Fibroblast of skin of scalp (primary cell): ENCODE data around the gene ZNF688.
A peak's percentile ranks its signal among the peaks of the same experiment; 100 is the strongest.

ENCODE experiments used
- DNase-seq: peaks from one replicate; pipeline ENCODE4 v3.0.0-alpha.2; 2013

The ZNF688 gene

DNA sequence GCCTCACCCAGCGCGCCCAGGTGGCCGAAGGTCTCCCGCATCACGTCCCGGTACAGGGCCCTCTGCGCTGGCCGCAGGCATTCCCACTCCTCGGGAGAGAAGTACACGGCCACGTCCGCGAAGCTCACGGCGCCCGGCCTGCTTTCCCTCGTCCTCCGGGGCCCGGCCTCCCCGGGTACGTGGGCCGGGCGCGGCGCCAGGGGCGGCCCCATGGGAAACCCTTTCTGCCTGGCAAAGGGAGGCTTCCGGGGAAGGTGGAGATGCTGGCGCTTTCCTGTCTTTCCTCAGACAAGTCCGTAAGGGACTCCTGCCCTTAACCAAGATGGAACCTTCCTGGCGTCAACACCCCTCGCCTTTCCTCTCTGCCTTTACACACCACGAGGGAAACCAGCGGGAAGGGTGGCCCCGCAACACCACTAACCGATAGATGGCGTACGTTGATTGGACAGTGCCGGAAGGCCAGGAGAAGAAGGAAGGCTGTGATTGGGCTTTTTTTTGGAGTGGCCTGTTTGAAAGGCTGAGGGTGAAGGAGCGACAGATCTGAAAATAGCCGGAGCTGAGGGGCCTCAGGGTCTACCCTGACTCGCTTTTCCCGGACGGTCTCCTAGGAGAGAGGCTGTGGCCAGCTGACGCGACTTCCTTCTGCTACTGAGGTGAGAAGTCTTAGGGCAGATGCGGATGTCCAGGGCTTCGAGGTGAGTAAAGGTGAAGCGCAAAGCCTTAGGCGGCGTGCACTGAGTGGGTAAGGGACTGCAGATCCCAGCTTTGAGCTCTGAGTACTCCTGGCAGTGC is 14.1 kb upstream of the ZNF688 start, which contains the start of gene ZNF785:
TSS of gene ZNF785 (minus strand) at position 298 of the 792 bp plus-strand sequence. CDS start at position 212, 86 bp downstream.
- DNase-seq, result peak; percentile 100

DNA sequence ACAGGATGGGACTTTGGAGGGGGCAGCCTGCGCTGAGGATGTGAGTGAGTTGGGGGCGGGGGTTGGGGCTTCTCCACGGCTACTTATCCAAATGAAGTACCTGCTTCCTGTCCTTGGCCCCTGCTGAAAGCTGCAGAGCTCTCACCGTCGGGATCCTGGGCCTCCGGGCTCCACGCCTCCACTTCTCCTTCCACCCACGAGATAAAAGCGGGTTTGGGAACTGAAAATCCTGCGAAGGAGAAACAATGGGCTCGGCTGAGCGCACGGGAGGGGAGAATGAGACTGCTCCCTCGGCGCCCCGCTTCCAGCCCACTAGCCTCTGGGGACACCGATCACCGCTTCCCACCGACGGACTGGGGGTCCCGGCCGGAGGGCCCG is 13.5 kb upstream of the ZNF688 start:
- no peak for DNase-seq

DNA sequence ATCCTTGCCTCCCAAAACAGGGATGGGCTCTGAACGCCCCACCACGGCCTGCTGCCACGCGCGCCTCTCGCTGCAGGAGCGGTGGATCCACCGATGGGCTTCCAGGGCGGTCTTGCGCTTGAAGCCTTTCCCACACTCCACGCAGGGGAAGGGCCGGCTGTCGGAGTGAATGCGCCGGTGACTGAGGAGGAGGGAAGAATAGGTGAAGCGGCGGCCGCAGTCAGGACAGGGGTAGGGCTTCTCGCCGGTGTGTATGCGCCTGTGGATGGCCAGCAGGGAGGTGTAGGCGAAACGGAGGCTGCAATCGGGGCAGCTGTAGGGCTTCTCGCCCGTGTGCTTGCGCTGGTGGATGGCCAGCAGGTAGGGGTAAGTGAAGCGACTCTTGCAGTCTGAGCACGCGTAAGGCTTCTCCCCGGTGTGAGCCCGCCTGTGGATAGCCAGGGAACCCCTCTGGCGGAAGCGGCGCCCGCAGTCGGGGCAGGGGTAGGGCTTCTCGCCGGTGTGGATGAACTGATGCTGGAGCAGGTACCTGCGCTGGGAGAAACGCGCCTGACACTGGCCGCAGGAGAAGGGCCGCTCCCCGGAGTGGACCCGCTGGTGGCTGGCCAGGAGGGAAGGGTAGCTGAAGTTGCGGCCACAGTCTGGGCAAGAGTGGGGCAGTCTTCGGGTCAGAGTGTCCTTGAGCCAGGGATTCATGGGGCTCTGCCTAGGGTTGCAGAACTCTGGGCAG is 11.3 kb upstream of the ZNF688 start:
- no peak for DNase-seq

DNA sequence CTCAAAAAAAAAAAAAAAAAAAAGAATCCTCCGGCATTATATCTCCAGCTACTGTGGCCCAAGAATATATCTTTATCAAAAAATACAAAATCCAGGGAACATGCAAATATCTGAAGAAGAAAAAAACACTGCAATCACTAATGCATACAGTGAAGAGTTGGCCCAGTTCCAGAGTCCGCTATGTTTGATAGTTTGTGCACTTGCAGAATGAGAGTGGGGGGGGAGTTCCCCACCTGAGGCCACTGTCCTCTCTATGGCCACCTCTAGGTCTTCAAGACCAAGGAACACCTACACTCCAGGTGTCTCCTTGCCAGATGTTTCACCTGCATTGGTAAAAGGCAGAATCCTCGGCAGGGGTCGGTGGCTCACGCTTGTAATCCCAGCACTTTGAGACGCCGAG is 9.9 kb upstream of the ZNF688 start:
- no peak for DNase-seq

DNA sequence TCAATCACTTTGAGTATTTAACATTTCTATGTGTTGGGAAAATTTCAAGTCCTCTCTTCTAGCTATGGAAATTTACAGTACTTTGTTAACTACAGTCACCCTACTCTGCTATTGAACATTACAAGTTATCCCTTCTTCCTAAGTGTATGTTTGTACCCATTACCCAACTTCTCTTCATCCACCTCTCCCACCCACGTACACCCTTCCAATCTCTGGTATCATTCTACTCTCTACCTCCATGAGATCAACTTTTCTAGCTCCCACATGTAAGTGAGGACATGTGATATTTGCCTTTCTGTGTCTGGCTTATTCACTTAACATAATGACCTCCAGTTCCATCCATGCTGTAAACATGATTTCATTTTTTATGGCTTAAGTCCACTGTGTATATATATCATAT is 3.2 kb upstream of the ZNF688 start:
- DNase-seq, result no peak

DNA sequence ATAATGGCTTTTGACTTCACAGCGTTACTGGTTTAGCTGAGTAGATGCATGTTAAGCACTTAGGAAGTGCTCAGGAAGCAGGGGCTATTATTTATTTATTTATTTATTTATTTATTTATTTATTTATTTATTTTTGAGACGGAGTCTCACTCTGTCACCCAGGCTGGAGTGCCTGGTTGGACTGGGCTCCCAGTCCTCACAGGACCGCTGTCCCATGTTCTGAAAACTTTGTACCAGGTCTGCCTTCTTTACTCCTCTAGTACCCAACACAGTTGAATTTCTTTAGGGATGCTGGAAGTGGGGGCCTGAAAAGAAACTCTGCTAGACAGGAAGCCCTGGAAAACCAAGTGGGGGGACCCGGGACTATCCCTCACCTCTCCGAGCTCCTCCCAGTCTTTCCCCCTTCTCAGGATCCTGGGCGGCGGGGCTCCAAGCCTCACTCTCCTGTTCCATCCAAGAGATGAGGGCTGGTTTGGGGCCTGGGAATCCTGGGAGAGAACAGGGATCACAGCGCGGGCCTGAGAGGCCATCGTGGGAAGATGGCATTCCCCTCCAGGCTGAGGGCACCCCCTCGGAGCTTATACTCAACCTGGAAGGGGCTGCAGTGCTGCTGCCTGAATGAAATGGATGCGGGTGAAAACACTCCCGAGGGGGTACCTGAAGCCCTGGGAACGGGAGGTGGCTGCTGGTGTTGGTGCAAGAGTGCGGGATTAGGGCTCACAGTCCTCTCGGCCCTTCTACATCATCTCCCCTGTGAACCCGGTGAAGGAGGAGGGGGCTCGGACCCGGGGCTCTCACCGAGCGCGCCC is 674 bp downstream of the ZNF688 start:
- peak; percentile 32 for DNase-seq

DNA sequence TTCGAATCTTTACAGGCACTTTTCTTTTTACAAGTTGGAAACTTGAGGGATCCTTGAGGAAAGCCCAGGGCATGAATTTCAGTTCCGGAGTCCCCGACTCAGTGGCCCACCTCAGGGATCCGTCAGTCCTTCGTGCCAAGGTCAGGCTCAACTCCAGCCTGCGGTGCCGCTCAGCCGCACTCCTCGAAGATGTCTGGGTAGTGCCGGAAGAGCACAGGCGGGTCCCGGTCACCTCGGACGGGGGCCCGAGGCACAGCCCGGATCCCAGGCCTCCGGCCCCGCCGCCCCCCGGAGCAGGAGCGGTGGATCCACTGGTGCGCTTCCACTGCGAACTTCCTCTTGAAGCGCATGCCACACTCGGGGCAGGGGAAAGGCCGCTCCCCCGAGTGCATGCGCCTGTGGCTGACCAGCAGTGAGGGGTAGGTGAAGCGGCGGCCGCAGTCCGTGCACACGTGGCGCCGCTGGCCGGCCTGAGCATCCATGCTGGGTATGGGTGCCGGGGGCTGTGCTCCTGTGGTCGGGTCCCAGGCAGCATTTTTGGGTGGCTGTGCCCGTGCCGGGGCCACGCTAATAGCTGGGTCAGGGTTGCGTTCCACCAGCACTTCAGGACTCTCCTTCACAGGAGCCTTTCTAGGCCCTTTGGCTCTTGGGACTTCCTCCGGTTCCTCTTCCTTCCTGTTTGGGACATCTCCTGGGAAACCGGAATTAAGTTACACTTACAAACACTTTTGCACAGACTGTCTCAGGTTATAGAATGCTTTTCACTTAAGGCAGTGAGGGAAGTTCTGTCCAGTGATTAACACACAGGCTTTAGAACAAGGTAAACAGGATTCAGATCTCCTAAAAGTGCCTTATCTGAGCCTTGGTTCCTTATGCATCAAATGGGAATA is 1.5 kb downstream of the ZNF688 start:
- no peak for DNase-seq

DNA sequence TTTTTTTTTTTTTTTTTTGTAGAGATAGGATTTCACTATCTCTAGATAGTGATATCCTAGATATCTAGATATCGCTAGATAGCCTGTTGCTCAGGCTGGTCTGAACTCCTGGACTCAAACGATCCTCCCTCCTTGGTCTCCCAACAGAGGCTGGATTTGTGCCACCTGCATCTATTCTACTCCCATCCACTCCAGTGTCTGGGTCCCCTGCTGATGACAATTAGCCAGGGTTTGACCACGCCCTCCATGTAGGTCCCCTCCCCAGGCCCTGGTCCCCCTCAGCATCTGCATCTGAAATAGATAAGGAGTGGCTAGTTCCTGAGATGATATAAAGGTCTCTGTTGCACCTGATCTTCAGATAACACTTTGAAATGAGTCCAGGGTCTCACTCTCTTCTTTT is 2.2 kb downstream of the ZNF688 start:
- DNase-seq, result no peak

DNA sequence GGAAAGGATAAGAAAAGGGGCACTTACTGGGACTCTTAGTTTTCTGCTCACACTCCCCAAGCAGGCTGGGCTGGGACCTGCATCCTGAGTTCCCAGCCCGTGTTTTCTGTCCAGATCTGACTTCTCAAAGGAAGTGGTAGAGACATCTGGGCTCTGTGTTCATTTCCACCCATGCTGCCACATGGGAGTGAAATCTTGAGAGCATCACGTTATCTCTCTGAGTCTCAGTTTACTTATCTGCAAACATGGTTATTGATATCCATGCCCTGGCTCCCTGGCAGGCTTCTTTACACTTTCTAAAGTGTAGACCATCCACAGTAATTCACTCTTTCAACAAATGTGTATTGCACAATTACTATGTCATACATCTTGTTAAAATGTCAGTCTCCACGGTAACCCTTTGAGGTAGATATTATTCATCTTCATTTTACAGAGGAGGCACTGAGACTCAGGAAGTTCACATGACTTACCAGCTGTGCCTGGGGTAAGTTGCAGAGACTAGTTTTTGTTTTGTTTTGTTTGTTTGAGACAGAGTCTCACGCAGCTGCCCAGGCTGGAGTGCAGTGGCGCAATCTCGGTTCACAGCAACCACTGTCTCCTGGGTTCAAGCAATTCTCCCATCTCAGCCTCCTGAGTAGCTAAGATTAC is 3.4 kb downstream of the ZNF688 start:
- peak; percentile 29 for DNase-seq

DNA sequence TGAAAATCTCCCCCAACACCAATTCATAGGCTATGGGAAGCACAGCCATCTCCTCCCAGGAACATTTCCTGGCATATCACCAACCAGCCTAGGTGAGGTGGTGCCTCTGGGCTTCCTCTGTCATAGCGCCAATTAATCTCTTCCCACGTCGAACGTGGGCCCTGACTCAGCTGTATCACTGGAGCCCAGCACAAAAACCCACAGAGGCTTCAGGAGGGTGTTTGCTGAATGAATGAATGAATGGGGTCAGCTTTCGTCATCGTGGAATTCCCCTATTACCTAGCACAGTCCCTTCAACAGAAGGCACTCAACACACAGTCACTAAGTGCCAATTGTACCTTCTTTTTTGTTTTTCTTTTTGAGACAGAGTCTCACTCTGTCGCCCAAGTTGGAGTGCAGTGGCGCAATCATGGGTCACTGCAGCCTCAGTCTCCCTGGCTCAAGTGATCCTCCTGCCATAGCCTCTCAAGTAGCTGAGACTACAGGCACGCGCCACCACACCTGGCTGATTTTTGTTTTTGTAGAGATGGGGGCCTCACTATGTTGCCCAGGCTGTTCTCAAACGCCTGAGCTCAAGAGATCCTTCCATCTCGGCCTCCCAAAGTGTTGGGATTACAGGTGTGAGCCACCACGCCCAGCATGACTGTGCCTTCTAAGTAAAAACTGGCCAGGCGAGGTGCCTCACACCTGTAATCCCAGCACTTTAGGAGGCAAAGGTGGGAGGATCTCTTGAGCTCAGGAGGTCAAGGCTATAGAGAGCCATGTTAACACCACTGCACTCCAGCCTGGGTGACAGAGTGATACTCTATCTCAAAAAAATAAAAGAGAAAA is 4.1 kb downstream of the ZNF688 start:
- no peak for DNase-seq

DNA sequence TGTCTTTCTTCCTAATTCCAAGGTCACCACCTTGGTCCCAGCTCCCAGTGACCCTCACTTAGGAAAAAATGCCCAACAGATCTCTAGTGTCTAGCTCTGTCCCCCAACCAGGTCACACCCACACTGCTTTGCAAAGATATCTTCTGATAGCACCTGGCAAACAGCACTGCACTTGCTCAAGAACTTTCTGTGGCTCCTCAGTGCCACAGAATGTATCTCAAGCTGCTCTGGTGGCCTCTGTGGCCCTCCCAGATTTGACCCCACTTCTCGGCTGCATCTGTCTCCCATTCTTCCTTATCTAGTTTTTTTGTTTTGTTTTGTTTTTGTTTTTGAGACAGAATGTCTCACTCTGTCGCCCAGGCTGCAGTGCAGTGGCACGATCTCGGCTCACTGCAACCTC is 5.0 kb downstream of the ZNF688 start:
- no peak for DNase-seq

DNA sequence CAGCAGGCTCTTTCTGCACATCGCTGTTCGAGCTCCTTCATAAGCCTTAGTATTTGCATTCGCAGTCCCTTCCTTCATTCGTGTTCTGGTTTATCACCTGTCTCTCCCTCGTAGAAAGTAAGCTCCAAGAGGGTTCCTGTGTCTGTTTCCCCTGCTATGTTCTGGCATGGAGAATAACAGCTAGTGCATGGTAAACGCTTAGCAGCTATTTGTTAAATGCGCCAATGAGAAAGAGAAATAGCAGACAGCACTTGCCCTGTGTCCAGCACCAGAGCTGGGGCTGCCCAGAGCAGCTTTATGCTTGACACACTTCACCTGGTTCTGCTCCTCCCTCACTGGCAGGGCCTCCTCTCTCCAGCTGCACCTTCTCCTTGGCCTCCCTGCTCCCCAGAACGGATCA is 5.5 kb downstream of the ZNF688 start:
- DNase-seq, result no peak

DNA sequence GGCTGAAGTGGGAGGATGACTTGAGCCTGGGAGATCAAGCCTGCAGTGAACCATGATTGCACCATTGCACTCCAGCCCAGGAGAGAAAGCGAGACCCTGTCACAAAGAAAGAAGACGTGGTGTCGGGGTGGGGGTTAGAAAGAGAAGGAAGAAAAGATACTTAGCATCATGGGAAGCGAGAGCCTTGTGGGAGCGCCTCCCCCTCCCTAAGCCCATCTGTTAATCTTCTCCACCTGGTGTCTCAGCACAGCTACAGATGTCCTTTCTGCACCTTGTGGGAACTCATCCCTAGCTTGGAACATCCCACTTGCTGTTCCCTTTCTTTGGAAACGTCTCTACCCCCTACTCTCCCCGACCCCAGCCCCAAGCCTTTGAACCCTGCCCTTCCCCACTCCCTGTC is 6.0 kb downstream of the ZNF688 start:
- no peak for DNase-seq

DNA sequence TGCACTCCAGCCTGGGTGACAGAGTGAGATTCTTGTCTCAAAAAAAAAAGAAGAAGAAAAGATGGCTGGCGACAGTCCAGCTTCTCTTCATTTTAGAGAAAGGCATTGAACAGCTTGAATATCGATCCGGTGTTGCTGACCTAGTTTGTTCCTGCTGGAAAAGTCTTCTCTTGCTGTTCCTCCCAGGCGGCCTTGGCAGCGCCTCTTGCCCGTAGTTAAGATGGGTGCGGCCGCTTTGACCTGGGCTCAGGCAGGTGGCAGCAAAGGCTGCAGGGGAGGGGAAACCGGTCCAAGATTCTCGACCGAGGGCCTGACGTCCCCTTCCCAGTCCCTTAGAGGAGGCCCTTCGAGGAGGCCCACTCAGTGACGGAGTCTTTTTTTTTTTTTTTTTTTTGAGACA is 9.5 kb downstream of the ZNF688 start:
- no peak for DNase-seq

DNA sequence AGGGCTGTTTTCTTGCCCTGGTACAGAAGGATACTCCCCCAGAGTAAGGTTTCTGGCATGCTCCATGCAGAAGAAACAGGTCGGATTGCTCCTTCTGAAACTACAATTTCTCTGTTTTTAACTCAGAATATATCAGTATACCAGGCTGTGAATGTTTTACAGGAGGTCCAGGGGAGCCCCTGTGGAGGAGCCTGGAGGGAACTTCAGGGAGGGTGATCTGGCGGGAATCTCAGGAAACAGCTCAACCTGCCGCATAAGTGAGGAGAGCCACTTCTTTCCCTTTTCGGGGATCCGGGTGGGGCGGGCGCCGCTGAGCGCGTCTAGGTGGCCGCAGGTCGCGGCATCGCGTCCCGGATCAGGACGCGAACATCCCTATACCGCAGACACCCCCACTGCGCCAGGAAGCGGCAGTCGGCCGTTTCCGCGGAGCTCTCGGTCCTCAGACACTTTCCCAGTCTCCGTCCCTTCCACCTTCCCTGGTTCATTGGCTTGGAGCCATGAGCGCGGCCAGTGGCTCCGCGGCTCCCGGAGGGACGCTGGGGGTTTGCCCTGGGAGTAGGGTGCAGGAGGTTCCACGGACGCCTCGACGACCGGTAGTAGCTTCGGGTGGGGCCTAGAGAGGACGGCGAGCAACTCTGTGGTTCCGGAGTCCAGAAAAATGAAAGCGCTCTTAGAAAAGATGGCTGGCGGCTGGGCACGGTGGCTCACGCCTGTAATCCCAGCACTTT is 10.3 kb downstream of the ZNF688 start:
- DNase-seq, result no peak

DNA sequence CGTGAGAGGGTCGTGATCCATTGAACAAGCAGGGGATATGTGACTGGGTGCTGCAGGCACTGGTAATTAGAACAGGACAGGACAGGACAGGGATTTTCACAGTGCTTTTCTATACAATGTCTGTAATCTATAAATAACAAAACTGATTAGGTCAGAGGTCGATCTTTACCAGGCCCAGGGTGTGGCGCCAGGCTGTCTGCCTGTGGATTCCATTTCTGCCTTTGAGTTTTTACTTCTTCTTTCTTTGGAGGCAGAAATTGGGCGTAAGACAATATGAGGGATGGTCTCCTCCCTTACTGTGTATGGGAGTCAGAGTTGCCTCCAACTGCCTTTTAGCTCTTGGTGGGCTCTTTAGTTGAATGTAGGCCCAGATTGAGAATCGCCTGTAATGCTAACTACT is 11.8 kb downstream of the ZNF688 start:
- no peak for DNase-seq

DNA sequence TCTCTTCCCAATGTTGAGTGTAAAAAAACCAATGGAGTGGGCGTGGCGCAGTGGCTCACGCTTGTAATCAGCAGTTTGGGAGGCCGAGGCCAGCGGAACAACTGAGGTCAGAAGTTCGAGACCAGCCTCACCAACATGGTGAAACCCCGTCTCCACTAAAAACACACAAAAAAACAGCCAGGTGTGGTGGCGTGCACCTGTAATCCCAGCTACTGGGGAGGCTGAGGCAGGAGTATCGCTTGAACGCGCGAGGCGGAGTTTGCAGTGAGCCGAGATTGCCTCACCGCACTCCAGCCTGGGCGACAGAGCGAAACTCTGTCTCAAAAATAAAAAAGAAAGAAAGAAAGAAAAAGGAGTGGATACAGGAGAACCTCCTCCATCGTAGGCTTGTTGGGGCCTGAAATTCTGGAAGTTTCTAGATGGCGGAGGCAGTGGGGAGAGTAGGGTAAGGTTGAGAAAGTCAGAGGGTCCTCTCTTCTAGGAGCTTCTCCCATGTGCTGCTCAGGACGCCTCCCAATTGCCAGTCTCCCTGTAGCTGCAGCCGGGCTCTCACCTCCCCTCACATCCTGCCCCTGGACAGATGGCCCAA is 12.6 kb downstream of the ZNF688 start:
- DNase-seq, result no peak

DNA sequence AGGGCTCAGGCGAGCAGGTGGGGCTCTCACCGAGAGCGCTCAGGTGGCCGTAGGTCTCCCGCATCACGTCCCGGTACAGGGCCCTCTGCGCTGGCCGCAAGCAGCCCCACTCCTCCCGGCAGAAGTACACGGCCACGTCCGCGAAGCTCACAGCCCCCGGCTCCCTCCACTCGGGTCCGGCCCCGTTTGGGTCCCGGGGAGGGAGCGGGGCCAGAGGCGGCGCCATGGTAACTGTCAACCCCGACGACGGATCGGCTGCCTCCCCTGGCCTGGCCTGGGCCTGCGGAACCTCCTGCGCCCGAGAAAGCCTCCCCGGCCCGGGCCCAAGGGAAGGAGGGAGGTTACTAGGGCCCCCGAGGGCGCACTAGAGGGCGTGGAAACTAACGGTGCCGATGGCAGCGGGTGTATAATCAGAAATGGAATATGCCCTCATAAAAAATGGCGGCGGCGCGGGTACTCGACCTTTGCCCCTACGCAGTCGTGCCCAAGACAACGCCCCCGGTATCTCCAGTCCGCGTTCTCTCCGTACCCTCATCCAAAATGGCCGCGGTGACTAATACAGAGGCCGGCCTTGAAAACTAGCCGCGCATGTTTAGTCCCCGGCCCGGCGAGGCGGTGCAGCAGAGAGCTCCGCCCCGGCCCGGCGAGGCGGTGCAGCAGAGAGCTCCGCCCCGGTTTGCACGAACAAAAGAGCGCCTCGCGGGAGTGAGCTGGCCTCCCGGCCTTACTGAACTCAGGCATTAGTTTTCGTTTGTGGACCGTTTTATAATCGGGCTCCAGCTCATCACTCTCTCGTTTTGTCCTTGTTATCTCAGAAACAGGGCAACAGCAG is 13.3 kb downstream of the ZNF688 start, which contains the start of gene ZNF764:
TSS of gene ZNF764 (minus strand) at position 418 of the 832 bp plus-strand sequence. CDS start at position 226, 192 bp downstream.
- peak; percentile 99 for DNase-seq

DNA sequence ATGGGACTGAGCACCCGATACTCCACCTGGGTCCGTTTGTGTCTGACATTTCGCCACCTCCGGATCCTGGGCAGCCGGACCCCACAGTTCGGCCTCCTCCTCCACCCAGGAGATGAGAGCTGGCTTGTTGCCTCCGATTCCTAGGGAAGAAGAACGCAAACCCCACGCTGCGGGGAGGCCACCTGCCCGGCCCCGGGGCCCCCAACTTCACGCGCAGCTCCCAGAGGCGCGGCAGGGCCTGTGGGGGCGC is 13.9 kb downstream of the ZNF688 start:
- no peak for DNase-seq
